ENCODE results near the gene RASL10B.
"Not testable (repeated sequence)": the region's sequence is repeated elsewhere in the genome, so short reads cannot be mapped to it uniquely, and the experiment has no call there.

Gene RASL10B

GRCh38 chr17:35731239-35731916 is at the start of gene RASL10B:
Gene RASL10B, plus strand, starts transcription at chr17:35731639. Its CDS starts 3,546 bp downstream, at chr17:35735185.
- DNase-seq = peak; percentile 11 to 49

GRCh38 chr17:35683591-35683990 is 47.8 kb upstream of the RASL10B start:
- no peak for DNase-seq

- DNase-seq = no peak
Measured at GRCh38 chr17:35684055-35684802, 47.2 kb upstream of the RASL10B start.

- DNase-seq = no peak
Measured at GRCh38 chr17:35692512-35693210, 38.8 kb upstream of the RASL10B start.

- DNase-seq = no peak
Measured at GRCh38 chr17:35693662-35694061, 37.8 kb upstream of the RASL10B start.

- DNase-seq = no peak
Measured at GRCh38 chr17:35694906-35695305, 36.5 kb upstream of the RASL10B start.

GRCh38 chr17:35695613-35696012 is 35.8 kb upstream of the RASL10B start:
- no peak for DNase-seq

- no peak for DNase-seq
Measured at GRCh38 chr17:35698800-35699199, 32.6 kb upstream of the RASL10B start.

- DNase-seq = no peak
Measured at GRCh38 chr17:35700150-35700549, 31.3 kb upstream of the RASL10B start.

GRCh38 chr17:35701491-35701890 is 29.9 kb upstream of the RASL10B start:
- no peak for DNase-seq

- DNase-seq = not testable (repeated sequence)
Measured at GRCh38 chr17:35703308-35703707, 28.1 kb upstream of the RASL10B start.

- DNase-seq = no peak
Measured at GRCh38 chr17:35705230-35705629, 26.2 kb upstream of the RASL10B start.

- no peak for DNase-seq
Measured at GRCh38 chr17:35705705-35706104, 25.7 kb upstream of the RASL10B start.

- no peak for DNase-seq
Measured at GRCh38 chr17:35708149-35708548, 23.3 kb upstream of the RASL10B start.

GRCh38 chr17:35708951-35709350 is 22.5 kb upstream of the RASL10B start:
- no peak for DNase-seq

GRCh38 chr17:35709874-35710273 is 21.6 kb upstream of the RASL10B start:
- no peak for DNase-seq

GRCh38 chr17:35710950-35711349 is 20.5 kb upstream of the RASL10B start:
- DNase-seq = no peak

- DNase-seq = no peak
Measured at GRCh38 chr17:35713069-35713728, 18.2 kb upstream of the RASL10B start.

GRCh38 chr17:35714988-35715387 is 16.5 kb upstream of the RASL10B start:
- no peak for DNase-seq

- DNase-seq = no peak
Measured at GRCh38 chr17:35715416-35715815, 16.0 kb upstream of the RASL10B start.

- DNase-seq = no peak
Measured at GRCh38 chr17:35716173-35716572, 15.3 kb upstream of the RASL10B start.

- no peak for DNase-seq
Measured at GRCh38 chr17:35716897-35717465, 14.5 kb upstream of the RASL10B start.

- no peak for DNase-seq
Measured at GRCh38 chr17:35717475-35717874, 14.0 kb upstream of the RASL10B start.

All from SHP77 (cell line).